Ovary (tissue), 10 donors: ENCODE results near the gene AKR1E2. TPM values are rescaled to one million over a fixed set of nuclear protein-coding genes. Genes with fewer than 3 reads are reported as not detected.

Experiments
- DNase-seq, 5 donors: peaks; one replicate each; pipeline ENCODE4 v3.0.0-alpha.2; 2019 to 2020
- H3K27ac ChIP-seq, 2 donors: fragments of 200-600 bp; one replicate each; pipeline versions ENCODE4 v1.5.1 to v1.8.0; 2019 to 2022
- H3K27me3 ChIP-seq: fragments of 200-600 bp; one replicate; pipeline ENCODE4 v1.8.0; 2022
- H3K36me3 ChIP-seq: fragments of 200-600 bp; sonication (generic); one replicate; pipeline ENCODE4 v1.5.1; 2019
- H3K4me1 ChIP-seq: one replicate; pipeline ENCODE4 v1.8.1; 2013; ENCODE audit warnings: mild to moderate bottlenecking, moderate library complexity; ENCODE audit not compliant: insufficient read depth
- H3K4me3 ChIP-seq: fragments of 200-600 bp; sonication (generic); one replicate; pipeline ENCODE4 v1.5.1; 2017
- H3K9me3 ChIP-seq, 2 donors: fragments of 200-600 bp in 1 of 2; sonication (generic) in 1 of 2; one replicate each; pipeline versions ENCODE4 v1.5.1 to v1.8.1; 2013 to 2019; ENCODE audit warnings: mild to moderate bottlenecking in 1 of 2, moderate library complexity in 1 of 2
- EP300 ChIP-seq: sonication (generic); formaldehyde crosslinking; IDR thresholded peaks from one replicate; pipeline ENCODE4 v1.6.1; 2017; ENCODE audit warnings: antibody characterized with exemption
- POLR2A ChIP-seq: fragments of 450-650 bp; IDR thresholded peaks from one replicate; pipeline ENCODE4 v1.6.1; 2017; ENCODE audit warnings: antibody characterized with exemption, mild to moderate bottlenecking, moderate library complexity
- WGBS, 3 donors: extraction: QIAGEN DNeasy Blood & Tissue Kit in 1 of 3; methylation state at CpG; one replicate each; pipeline versions ENCODE4 v1.1.5 to v1.1.7; 2013 to 2017; 5-methylcytosine and 5-hydroxymethylcytosine counted together
- intact Hi-C, 4 donors: fragments of 100-400 bp; cut with DNase I; formaldehyde crosslinking; loops; one replicate each; pipeline versions ENCODE4 v1.11.0 to v1.15.1; 2022 to 2023
- long read RNA-seq, 3 donors: library from polyadenylated mRNA in 2 of 3; unstranded in 2 of 3; transcript quantifications; one replicate each; pipeline ENCODE4 v2.0.0 and lab custom pipeline, GENCODE V29; 2021 to 2026
- polyA plus RNA-seq, 2 donors: library from polyadenylated mRNA; stranded (reverse); fragments of 200-250 nt in 1 of 2; fragments of 350-450 nt in 1 of 2; fragmentation: Illumina TruSeq in 1 of 2; extraction: RNeasy Lipid Tissue Mini Kit (QIAGEN cat#74804) in 1 of 2; gene quantifications; one replicate each; pipeline ENCODE4 v1.2.3, GENCODE V29; 2013 to 2014
- total RNA-seq, 7 donors: library from RNA; depleted of rRNA in 2 of 7; stranded (reverse); fragments of >200 nt in 2 of 7; fragmentation: NEBNext Ultra II Directional in 3 of 7; extraction: Animal tissue kit (Norgen Biotek cat#: 25700) in 3 of 7; gene quantifications; one replicate each; pipeline versions ENCODE4 v1.1.0 to v1.2.4, GENCODE V29; 2016 to 2023
- TF ChIP-seq, protein P1 (sequence below), 3 donors: fragments of 450-650 bp in 2 of 3; fragments of 200-600 bp in 1 of 3; IDR thresholded peaks; one replicate each; pipeline versions ENCODE4 v1.5.1 to v1.8.0; 2016 to 2022; ENCODE audit warnings: antibody characterized with exemption in 3 of 3, mild to moderate bottlenecking in 1 of 3
- donor health status: DM: no; HTN: no; CAD: no; lungs with moderate emphysema.
- donor health status: DM: no; HTN: no; CAD: no.
- donor health status: Bipolar disorder and iron deficiency.
- donor health status: DM: yes; HTN: yes; CAD: no.
- donor health status: DM: no; HTN: no; CAD: no.
- donor health status: DM: yes; HTN: yes; CAD: no.

The AKR1E2 gene
- 1 to 10 TPM; 2.3 to 8.1 (median 4.5) TPM for total RNA-seq
- 1 to 10 TPM; 1.3 to 2.2 TPM for polyA plus RNA-seq
- long read RNA-seq, donor 1, partial matches to known transcripts: 0 of 1 reads
- long read RNA-seq, donor 1, other reads (novel, unspliced or antisense): 0 of 1 reads
- long read RNA-seq, donor 2, partial matches to known transcripts: 0 of 4 reads
- long read RNA-seq, donor 2, other reads (novel, unspliced or antisense): 0 of 4 reads
- long read RNA-seq, donor 3, partial matches to known transcripts: 0 of 2 reads
- long read RNA-seq, donor 3, other reads (novel, unspliced or antisense): 2 of 2 reads

DNA sequence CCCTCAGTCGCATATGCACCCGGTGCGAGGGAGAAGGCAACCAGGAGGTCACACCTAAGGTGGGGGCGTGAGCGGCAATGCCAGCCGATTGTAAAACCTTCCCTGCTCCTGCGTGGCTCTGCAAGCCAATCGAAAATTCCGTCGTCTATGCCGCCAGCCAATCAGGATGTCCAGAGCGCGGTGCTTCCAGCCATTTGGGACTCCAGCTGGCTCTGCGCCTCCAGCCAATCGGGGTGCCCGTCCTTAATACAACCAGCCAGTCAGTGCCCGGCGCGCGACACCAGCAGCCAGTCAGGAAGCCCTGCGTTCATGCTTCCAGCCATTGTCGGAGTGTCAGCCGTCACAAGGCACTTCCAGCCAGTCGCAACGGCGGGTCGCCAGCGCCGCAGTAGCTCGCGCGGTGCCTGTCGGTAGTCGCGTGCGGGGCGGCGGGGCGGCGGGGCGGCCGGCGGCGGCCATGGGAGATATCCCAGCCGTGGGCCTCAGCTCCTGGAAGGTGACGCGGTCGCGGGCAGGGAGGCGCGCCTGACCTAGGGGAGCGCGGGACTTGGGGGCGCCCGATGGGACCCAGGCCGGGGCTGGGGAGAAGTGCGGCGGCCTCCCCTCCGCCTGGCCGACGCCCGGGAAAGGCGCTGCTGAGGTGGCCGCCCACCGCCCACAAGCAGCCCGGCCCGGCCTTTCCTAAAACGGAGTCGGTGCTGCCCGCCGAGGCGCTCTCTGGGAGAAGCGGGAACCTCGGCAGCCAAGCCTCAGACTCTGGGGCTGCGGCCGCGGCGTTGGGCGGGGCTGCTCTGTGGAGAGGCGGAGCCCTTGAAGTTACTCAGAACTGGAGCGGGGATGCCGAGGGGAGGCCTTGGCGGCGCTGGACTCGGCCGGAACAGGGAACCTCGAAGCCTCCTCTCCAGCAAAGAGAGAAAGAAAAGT lies at the start of gene AKR1E2:
Gene AKR1E2, plus strand, starts transcription at position 340 of the 924 bp plus-strand sequence. Its CDS starts 118 bp downstream, at position 458.
- WGBS, 3 donors: 12 to 26% (median 18%) methylated on average over 54 to 87 of the region's 87 CpGs
- DNase-seq: peak; percentile 76 to 85 (median 80)
- H3K4me3 ChIP-seq: peak within 1 kb of the TSS; percentile 61
- H3K27ac ChIP-seq: peak within 1 kb of the TSS; percentile 71 to 94
- H3K36me3 ChIP-seq: no peaks in the 10 kb centered on the region
- H3K9me3 ChIP-seq: no peaks in the 10 kb centered on the region
- intact Hi-C loops: no loop called here
- H3K27me3 ChIP-seq: no peaks in the 10 kb centered on the region
- no peak for TF ChIP-seq POLR2A
- TF ChIP-seq EP300: no peak
- TF ChIP-seq, protein P1, sequence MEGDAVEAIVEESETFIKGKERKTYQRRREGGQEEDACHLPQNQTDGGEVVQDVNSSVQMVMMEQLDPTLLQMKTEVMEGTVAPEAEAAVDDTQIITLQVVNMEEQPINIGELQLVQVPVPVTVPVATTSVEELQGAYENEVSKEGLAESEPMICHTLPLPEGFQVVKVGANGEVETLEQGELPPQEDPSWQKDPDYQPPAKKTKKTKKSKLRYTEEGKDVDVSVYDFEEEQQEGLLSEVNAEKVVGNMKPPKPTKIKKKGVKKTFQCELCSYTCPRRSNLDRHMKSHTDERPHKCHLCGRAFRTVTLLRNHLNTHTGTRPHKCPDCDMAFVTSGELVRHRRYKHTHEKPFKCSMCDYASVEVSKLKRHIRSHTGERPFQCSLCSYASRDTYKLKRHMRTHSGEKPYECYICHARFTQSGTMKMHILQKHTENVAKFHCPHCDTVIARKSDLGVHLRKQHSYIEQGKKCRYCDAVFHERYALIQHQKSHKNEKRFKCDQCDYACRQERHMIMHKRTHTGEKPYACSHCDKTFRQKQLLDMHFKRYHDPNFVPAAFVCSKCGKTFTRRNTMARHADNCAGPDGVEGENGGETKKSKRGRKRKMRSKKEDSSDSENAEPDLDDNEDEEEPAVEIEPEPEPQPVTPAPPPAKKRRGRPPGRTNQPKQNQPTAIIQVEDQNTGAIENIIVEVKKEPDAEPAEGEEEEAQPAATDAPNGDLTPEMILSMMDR (IDR thresholded peaks at IDR 0.05): no peak
- peaks cover 2% of the 10 kb centered on the region for H3K4me1 ChIP-seq

DNA sequence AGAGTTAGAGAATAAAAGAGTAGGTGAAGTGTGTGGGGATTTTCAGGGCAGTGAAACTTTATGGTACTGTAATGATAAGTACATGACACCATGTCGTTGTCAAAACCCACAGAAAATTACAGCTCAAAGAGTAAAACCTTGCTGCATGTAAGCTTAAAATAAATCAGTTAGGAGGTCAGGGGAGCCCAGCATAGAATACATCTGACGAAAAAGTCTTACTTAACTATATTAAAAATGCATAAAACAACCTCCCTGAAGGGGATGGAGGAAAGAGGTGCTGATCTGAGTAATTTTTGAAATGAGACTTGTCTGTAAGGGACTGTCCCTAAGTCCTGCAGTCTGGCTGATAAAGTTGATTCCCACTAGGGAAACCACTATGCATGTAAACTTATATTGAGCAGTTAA lies 49.8 kb upstream of the AKR1E2 start:
- DNase-seq: no peak
- TF ChIP-seq, protein P1 (IDR thresholded peaks at IDR 0.05): no peak
- TF ChIP-seq EP300 (no peak), POLR2A (no peak)
- H3K36me3 ChIP-seq: no peaks in the 10 kb centered on the region
- no peak overlapping the region for H3K27ac ChIP-seq
- no peak overlapping the region for H3K4me3 ChIP-seq
- H3K9me3 ChIP-seq: no peaks in the 10 kb centered on the region
- no peaks in the 10 kb centered on the region for H3K27me3 ChIP-seq
- H3K4me1 ChIP-seq: no peaks in the 10 kb centered on the region
- intact Hi-C loops: loop anchor here in 2 of 4 donors (10.0 kb wide), 1 partner anchor 1581 kb away; no protein-coding TSS in a partner anchor
- WGBS, 3 donors: 86 to 88% (median 88%) methylated on average over 2 of the region's 2 CpGs

DNA sequence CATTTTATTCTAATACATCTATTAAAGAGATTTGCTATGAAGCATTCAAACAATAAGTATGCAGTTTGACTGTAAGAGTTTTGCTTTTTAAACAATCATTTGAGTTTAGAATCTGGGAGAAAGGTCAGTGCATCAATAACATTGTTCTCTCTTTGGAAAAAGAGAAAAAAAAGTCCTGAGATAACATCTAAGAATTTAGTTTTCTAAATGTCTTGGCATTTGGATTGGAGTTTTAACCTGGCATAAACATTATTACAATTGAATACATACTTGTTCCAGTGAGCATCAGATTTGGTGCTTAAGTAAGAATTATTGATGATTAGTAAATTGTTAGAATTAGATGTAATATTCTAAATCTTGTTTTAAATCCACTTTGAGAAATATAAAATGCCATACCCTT lies 47.2 kb upstream of the AKR1E2 start:
- intact Hi-C loops: loop anchor here in 2 of 4 donors (10.0 kb wide), 1 partner anchor 1584 kb away; no protein-coding TSS in a partner anchor
- H3K27ac ChIP-seq: no peak overlapping the region
- no peaks in the 10 kb centered on the region for H3K4me1 ChIP-seq
- TF ChIP-seq, protein P1 (IDR thresholded peaks at IDR 0.05): no peak
- TF ChIP-seq POLR2A: no peak
- no peak for TF ChIP-seq EP300
- no peaks in the 10 kb centered on the region for H3K36me3 ChIP-seq
- H3K4me3 ChIP-seq: no peak overlapping the region
- DNase-seq: no peak
- no peaks in the 10 kb centered on the region for H3K9me3 ChIP-seq
- H3K27me3 ChIP-seq: no peaks in the 10 kb centered on the region

DNA sequence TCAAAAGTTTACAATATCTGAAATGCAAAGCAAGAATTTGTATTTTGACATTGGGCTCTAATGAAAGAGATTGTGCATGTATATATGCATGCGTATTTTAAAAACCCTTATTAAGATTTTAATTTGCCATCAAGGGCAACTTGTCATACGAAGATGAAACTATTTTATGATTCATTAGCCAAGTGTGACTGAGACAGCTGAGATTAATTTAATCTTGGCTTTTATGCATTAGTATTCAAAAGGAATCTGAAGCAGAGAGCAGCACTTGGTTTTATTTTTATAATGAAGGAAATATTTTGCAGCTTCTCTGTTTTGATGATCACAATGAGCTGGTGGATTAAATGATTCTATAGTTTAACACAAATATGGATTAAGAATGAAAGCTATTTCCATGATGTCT lies 45.9 kb upstream of the AKR1E2 start:
- no peaks in the 10 kb centered on the region for H3K4me1 ChIP-seq
- DNase-seq: no peak
- no peaks in the 10 kb centered on the region for H3K9me3 ChIP-seq
- H3K36me3 ChIP-seq: no peaks in the 10 kb centered on the region
- intact Hi-C loops: no loop called here
- H3K4me3 ChIP-seq: no peak overlapping the region
- WGBS, 3 donors: 49 to 58% (median 53%) methylated on average over 2 of the region's 2 CpGs
- H3K27me3 ChIP-seq: no peaks in the 10 kb centered on the region
- TF ChIP-seq EP300: no peak
- TF ChIP-seq POLR2A: no peak
- TF ChIP-seq, protein P1 (IDR thresholded peaks at IDR 0.05): no peak
- no peak overlapping the region for H3K27ac ChIP-seq
